Tibial artery (tissue), 4 donors: Measurements from ENCODE around the gene PCBP4.

Experiments
- DNase-seq, 2 donors: peaks; one replicate each; pipeline ENCODE4 v3.0.0-alpha.2; 2019
- H3K27ac ChIP-seq, 2 donors: fragments of 200-600 bp; sonication (generic) in 1 of 2; 1 replicate in 1 of 2; 2 replicates in 1 of 2; pipeline ENCODE4 v1.5.1; 2018 to 2019; ENCODE audit warnings: mild to moderate bottlenecking in 1 of 2
- H3K27me3 ChIP-seq, 2 donors: fragments of 200-600 bp; sonication (generic) in 1 of 2; one replicate each; pipeline versions ENCODE4 v1.5.1 to v1.6.0; 2016 to 2019
- H3K36me3 ChIP-seq, 3 donors: fragments of 200-600 bp; sonication (generic) in 2 of 3; one replicate each; pipeline ENCODE4 v1.5.1; 2016 to 2019; ENCODE audit warnings: mild to moderate bottlenecking in 2 of 3
- H3K4me1 ChIP-seq, 4 donors: fragments of 200-600 bp; sonication (generic) in 2 of 4; 1 replicate in 3 of 4; 2 replicates in 1 of 4; pipeline ENCODE4 v1.5.1; 2016 to 2019
- H3K4me3 ChIP-seq, 2 donors: fragments of 200-600 bp; sonication (generic) in 1 of 2; 1 replicate in 1 of 2; 2 replicates in 1 of 2; pipeline ENCODE4 v1.5.1; 2018 to 2019; ENCODE audit warnings: mild to moderate bottlenecking in 2 of 2
- H3K9me3 ChIP-seq, 3 donors: fragments of 200-600 bp; sonication (generic) in 1 of 3; one replicate each; pipeline ENCODE4 v1.5.1; 2016 to 2019
- intact Hi-C: fragments of 100-400 bp; cut with DNase I; formaldehyde crosslinking; loops from one replicate; pipeline ENCODE4 v1.15.0; 2023; ENCODE audit warnings: low total_unique reads
- TF ChIP-seq, protein P1 (sequence below), 2 experiments: fragments of 200-600 bp in 1 of 2; fragments of 450-650 bp in 1 of 2; IDR thresholded peaks; one replicate each; pipeline ENCODE4 v1.5.1; 2017 to 2019; ENCODE audit warnings: antibody characterized with exemption in 2 of 2, mild to moderate bottlenecking in 1 of 2, moderate library complexity in 1 of 2

Gene PCBP4

DNA sequence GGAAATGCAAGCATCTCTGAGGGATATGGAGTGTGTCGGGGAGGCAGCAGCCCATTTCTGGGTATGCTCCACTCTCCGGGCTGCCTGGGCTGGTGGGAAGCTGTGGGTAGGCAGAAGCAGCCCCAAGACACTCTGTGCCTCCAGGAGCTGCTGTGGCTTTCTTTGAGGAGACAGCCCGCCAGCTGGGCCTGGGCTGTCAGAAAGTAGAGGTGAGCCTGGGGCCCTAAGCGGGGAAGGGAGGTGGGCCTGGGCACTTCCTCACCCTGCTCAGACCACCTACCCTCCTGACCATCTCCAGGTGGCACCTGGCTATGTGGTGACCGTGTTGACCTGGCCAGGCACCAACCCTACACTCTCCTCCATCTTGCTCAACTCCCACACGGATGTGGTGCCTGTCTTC is 17.8 kb upstream of the PCBP4 start:
- no peaks in the 10 kb centered on the region for H3K36me3 ChIP-seq
- no peak for DNase-seq
- H3K27ac ChIP-seq: no peak overlapping the region
- H3K4me1 ChIP-seq: peaks cover 0 to 29% (median 25%) of the 10 kb centered on the region in 4 donors
- TF ChIP-seq, protein P1, sequence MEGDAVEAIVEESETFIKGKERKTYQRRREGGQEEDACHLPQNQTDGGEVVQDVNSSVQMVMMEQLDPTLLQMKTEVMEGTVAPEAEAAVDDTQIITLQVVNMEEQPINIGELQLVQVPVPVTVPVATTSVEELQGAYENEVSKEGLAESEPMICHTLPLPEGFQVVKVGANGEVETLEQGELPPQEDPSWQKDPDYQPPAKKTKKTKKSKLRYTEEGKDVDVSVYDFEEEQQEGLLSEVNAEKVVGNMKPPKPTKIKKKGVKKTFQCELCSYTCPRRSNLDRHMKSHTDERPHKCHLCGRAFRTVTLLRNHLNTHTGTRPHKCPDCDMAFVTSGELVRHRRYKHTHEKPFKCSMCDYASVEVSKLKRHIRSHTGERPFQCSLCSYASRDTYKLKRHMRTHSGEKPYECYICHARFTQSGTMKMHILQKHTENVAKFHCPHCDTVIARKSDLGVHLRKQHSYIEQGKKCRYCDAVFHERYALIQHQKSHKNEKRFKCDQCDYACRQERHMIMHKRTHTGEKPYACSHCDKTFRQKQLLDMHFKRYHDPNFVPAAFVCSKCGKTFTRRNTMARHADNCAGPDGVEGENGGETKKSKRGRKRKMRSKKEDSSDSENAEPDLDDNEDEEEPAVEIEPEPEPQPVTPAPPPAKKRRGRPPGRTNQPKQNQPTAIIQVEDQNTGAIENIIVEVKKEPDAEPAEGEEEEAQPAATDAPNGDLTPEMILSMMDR (IDR thresholded peaks at IDR 0.05): no peak
- H3K4me3 ChIP-seq: no peak overlapping the region
- H3K9me3 ChIP-seq: no peaks in the 10 kb centered on the region
- intact Hi-C loops: no loop called here
- no peaks in the 10 kb centered on the region for H3K27me3 ChIP-seq

DNA sequence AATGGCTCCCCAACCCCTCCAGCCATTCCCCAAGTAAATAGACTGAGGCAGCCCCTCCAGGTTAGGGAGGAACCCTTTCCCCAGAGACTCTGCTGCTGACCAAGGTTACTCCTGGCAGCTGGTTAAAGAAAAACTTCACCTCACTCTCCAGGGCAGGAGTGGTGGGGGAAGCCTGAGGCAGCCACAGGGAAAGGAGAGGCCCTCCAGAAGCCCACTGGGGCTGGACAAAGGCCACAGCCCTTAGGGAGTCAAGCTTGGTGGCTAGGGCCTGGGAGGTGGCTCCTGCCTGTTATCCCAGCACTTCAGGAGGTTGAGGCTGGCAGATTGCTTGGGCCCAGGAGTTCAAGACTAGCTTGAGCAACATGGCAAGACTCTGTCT is 17.0 kb upstream of the PCBP4 start:
- Histone ChIP-seq H3K4me3 (no peak overlapping the region), H3K4me1 (peaks cover 0 to 27% (median 20%) of the 10 kb centered on the region in 4 donors), H3K27me3 (no peaks in the 10 kb centered on the region), H3K27ac (peak overlapping the region; percentile 94 to 96), H3K9me3 (no peaks in the 10 kb centered on the region), H3K36me3 (no peaks in the 10 kb centered on the region)
- DNase-seq: no peak
- intact Hi-C loops: loop anchor here (5.0 kb wide), 1 partner anchor 42 kb away; the partner anchor contains the start of genes PARP3 and RRP9
- TF ChIP-seq, protein P1 (IDR thresholded peaks at IDR 0.05): no peak

DNA sequence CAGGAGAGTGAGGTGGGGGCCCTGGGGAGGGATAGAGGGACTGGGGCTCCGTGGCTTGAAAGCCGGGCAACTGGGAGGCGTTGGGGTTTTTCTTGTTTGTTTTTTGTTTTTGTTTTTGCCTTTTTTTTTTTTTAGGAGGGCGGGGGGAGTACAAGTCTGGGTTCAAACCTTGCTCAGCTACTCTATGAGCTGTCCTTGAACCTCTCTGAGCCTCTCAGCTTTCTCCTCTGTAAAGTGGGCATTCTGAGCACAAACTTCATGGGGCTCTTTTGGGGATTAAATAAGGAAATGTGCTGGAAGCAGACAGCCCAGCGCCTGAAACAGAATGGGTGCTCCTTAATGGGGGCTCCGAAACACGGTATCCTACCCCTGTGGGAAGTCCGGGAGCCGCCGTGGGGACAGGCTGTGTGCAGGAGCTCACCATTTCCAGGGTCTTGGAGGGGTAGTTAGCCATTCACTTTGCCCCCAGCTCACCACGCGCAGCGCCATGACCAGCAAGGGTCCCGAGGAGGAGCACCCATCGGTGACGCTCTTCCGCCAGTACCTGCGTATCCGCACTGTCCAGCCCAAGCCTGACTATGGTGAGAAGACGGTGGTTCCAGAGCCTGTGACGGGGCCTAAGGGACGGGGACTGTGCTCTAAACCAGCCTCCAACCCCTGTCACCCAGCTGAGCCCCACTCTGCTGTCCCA is 16.5 kb upstream of the PCBP4 start:
- Histone ChIP-seq H3K27me3 (no peaks in the 10 kb centered on the region), H3K36me3 (no peaks in the 10 kb centered on the region), H3K4me3 (peak overlapping the region; percentile 62 to 88), H3K27ac (peak overlapping the region; percentile 94 to 96), H3K9me3 (no peaks in the 10 kb centered on the region), H3K4me1 (peaks cover 0 to 27% (median 20%) of the 10 kb centered on the region in 4 donors)
- TF ChIP-seq, protein P1 (IDR thresholded peaks at IDR 0.05): no peak
- no peak for DNase-seq
- intact Hi-C loops: loop anchor here (5.0 kb wide), 1 partner anchor 41 kb away; the partner anchor contains the start of genes PARP3 and RRP9

DNA sequence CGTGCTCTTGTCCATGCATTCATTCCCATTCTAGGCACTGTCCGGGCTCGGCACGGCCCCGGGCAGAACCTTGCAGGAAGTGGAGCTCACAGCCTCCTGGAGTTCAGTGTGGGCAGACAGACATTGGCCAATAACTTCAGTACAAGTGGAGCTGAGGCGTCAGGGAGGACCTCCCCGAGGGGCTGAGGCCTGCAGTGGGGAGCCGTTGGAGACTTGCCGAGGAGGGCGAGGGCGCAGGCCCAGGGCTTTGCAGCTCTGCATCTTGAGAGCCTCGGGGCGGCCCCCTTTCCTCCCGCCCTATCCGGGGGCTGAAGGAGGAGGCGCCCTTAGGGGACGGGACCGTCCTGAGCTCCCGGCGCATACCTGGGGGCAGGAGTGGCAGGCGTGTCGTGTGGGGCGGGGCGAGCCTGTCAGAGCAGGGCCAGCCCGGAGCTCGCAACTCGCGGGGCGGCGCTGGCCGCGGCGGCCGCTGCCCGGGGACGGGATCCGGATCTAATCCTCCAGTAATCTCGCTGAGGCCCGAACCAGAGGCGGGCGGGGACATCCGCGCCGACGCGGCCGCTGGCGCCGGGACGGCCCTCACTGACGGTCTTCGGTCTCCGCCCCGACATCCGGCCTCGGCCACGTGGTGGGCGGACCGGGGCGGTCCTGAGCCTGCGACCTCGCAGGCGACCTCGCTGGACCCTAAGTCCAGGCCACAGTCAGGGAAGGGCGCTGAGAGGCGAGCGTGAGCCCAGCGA is 15.8 kb upstream of the PCBP4 start, which contains the start of gene ACY1:
Gene ACY1, plus strand, starts transcription at position 698 of the 740 bp plus-strand sequence. CDS start 530 bp downstream, outside the sequence.
- intact Hi-C loops: loop anchor here (5.0 kb wide), 1 partner anchor 41 kb away; the partner anchor contains the start of genes PARP3 and RRP9
- peak; percentile 85 to 94 for DNase-seq
- no peaks in the 10 kb centered on the region for H3K36me3 ChIP-seq
- H3K27me3 ChIP-seq: no peaks in the 10 kb centered on the region
- peak within 1 kb of the TSS; percentile 62 to 88 for H3K4me3 ChIP-seq
- peak within 1 kb of the TSS; percentile 94 to 96 for H3K27ac ChIP-seq
- no peaks in the 10 kb centered on the region for H3K9me3 ChIP-seq
- H3K4me1 ChIP-seq: peaks cover 0 to 27% (median 20%) of the 10 kb centered on the region in 4 donors
- TF ChIP-seq, protein P1 (IDR thresholded peaks at IDR 0.05): no peak

DNA sequence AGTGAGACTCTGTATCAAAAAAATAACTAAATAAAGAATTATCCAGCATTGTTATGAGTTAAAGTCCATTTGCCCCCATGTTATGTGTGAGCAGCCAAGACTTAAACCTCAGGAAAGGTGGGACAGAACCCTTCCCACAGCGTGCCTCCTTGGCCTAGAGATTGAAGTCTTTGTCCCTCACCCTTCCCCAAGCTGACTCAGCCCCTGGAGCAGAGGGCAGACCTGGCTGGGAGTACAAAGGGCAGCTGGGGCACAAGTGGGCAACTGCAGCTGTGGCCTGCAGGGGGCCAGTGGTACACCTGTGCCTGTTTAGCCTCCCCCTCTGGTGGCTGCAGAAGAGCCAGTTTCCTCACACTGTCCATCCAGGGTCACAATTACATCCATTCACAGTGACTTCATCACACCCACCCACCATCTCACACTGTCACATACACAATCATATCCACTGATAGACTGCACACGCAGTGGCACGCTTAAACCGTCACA is 15.1 kb upstream of the PCBP4 start:
- no peak for DNase-seq
- H3K27me3 ChIP-seq: no peaks in the 10 kb centered on the region
- peak overlapping the region; percentile 94 to 96 for H3K27ac ChIP-seq
- no peaks in the 10 kb centered on the region for H3K36me3 ChIP-seq
- H3K4me3 ChIP-seq: peak overlapping the region; percentile 62 to 88
- TF ChIP-seq, protein P1 (IDR thresholded peaks at IDR 0.05): peak; percentile 19 to 27
- H3K9me3 ChIP-seq: no peaks in the 10 kb centered on the region
- peaks cover 0 to 34% (median 20%) of the 10 kb centered on the region in 4 donors for H3K4me1 ChIP-seq
- intact Hi-C loops: loop anchor here (5.0 kb wide), 1 partner anchor 40 kb away; the partner anchor contains the start of genes PARP3 and RRP9
